Activated T-cell treated with anti-CD3 and anti-CD28 coated beads, Interleukin-2, amount 50 U/mL, for 1 hour (primary cell): Measurements from ENCODE around the gene UGT1A6.
"Not testable (repeated sequence)": the region's sequence is repeated elsewhere in the genome, so short reads cannot be mapped to it uniquely, and the experiment has no call there.

Source experiments
- DNase-seq: peaks from one replicate; pipeline ENCODE4 v3.0.0-alpha.2; 2020

UGT1A6 gene

GRCh38 chr2:233692648-233693047, at the start of gene UGT1A6:
TSS of gene UGT1A6 (plus strand) at chr2:233692890. CDS start at chr2:233693005, 115 bp downstream.
- DNase-seq, result no peak

GRCh38 chr2:233643128-233643527, 49.6 kb upstream of the UGT1A6 start:
- DNase-seq, result no peak

GRCh38 chr2:233646033-233646432, 46.7 kb upstream of the UGT1A6 start:
- not testable (repeated sequence) for DNase-seq

GRCh38 chr2:233650981-233651380, 41.7 kb upstream of the UGT1A6 start:
- DNase-seq, result no peak

- DNase-seq, result no peak
Measured at GRCh38 chr2:233651430-233651829, 41.3 kb upstream of the UGT1A6 start.

GRCh38 chr2:233654501-233654900, 38.2 kb upstream of the UGT1A6 start:
- no peak for DNase-seq

- DNase-seq, result no peak
Measured at GRCh38 chr2:233655043-233655442, 37.6 kb upstream of the UGT1A6 start.

GRCh38 chr2:233655943-233656342, 36.7 kb upstream of the UGT1A6 start:
- not testable (repeated sequence) for DNase-seq

- DNase-seq, result no peak
Measured at GRCh38 chr2:233656443-233656842, 36.2 kb upstream of the UGT1A6 start.

GRCh38 chr2:233658610-233659009, 34.1 kb upstream of the UGT1A6 start:
- DNase-seq, result no peak

- DNase-seq, result no peak
Measured at GRCh38 chr2:233663911-233664310, 28.8 kb upstream of the UGT1A6 start.

- DNase-seq, result no peak
Measured at GRCh38 chr2:233668605-233669260, 24.0 kb upstream of the UGT1A6 start.

GRCh38 chr2:233671290-233672161, 21.2 kb upstream of the UGT1A6 start, which contains the start of gene UGT1A9:
TSS of gene UGT1A9 (plus strand) at chr2:233671898. CDS start at chr2:233671935, 37 bp downstream.
- DNase-seq, result no peak

- DNase-seq, result no peak
Measured at GRCh38 chr2:233672886-233673285, 19.8 kb upstream of the UGT1A6 start.

GRCh38 chr2:233673896-233674295, 18.8 kb upstream of the UGT1A6 start:
- DNase-seq, result no peak

GRCh38 chr2:233674314-233674713, 18.4 kb upstream of the UGT1A6 start:
- DNase-seq, result no peak

GRCh38 chr2:233674995-233675394, 17.7 kb upstream of the UGT1A6 start:
- no peak for DNase-seq

GRCh38 chr2:233676046-233676445, 16.6 kb upstream of the UGT1A6 start:
- DNase-seq, result no peak

- no peak for DNase-seq
Measured at GRCh38 chr2:233679196-233679595, 13.5 kb upstream of the UGT1A6 start.

- DNase-seq, result no peak
Measured at GRCh38 chr2:233680361-233681045, 12.2 kb upstream of the UGT1A6 start.

GRCh38 chr2:233681521-233682099, 11.1 kb upstream of the UGT1A6 start, which contains the start of gene UGT1A7:
TSS of gene UGT1A7 (plus strand) at chr2:233681901. CDS start at chr2:233681938, 37 bp downstream.
- DNase-seq, result no peak

GRCh38 chr2:233684640-233685039, 8.1 kb upstream of the UGT1A6 start:
- DNase-seq, result no peak

- no peak for DNase-seq
Measured at GRCh38 chr2:233686928-233687327, 5.8 kb upstream of the UGT1A6 start.
